Epithelial cell of proximal tubule (primary cell): ENCODE results near the gene ACER2. TPM values are rescaled to one million over a fixed set of nuclear protein-coding genes. Genes with fewer than 3 reads are reported as not detected.

Source experiments
- DNase-seq: peaks from one replicate; pipeline ENCODE4 v3.0.0-alpha.2; 2011; ENCODE audit warnings: low read depth
- H3K4me3 ChIP-seq: 2 replicates; pipeline ENCODE4 v1.5.1; 2011; ENCODE audit warnings: low read depth, mild to moderate bottlenecking, low read length
- total RNA-seq: library from RNA; depleted of rRNA; stranded (reverse); fragments of >200 nt; gene quantifications from 2 replicates; pipeline ENCODE4 v1.2.3, GENCODE V29; 2015
- TF ChIP-seq, protein P1 (sequence below): conservative IDR thresholded peaks from 2 replicates; pipeline ENCODE4 v1.5.1; 2012; ENCODE audit warnings: low read depth, mild to moderate bottlenecking, low read length

The ACER2 gene
- total RNA-seq, 1 donor from 2014 or later = 4.1 TPM

DNA sequence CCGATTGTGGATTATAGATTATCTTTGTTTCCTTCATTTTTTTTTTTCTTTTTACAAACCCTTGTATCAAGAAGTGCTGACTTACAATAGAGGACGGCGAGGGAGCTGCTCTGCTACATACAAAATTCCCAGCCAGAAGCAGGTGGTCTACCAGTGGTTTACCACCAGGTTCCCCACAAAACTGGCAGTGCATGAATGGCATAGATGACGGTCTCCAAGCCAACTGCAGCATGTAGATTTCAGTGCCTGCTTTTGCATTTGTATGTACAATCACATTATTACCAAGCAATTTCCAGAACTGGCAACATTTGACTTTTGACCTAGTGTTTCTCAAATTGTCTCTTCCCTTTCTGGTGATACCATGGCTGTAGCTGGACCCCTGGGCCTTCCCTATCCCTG is 84.0 kb downstream of the ACER2 start:
- DNase-seq = no peak
- H3K4me3 ChIP-seq = no peak overlapping the region
- TF ChIP-seq, protein P1, sequence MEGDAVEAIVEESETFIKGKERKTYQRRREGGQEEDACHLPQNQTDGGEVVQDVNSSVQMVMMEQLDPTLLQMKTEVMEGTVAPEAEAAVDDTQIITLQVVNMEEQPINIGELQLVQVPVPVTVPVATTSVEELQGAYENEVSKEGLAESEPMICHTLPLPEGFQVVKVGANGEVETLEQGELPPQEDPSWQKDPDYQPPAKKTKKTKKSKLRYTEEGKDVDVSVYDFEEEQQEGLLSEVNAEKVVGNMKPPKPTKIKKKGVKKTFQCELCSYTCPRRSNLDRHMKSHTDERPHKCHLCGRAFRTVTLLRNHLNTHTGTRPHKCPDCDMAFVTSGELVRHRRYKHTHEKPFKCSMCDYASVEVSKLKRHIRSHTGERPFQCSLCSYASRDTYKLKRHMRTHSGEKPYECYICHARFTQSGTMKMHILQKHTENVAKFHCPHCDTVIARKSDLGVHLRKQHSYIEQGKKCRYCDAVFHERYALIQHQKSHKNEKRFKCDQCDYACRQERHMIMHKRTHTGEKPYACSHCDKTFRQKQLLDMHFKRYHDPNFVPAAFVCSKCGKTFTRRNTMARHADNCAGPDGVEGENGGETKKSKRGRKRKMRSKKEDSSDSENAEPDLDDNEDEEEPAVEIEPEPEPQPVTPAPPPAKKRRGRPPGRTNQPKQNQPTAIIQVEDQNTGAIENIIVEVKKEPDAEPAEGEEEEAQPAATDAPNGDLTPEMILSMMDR = no peak

DNA sequence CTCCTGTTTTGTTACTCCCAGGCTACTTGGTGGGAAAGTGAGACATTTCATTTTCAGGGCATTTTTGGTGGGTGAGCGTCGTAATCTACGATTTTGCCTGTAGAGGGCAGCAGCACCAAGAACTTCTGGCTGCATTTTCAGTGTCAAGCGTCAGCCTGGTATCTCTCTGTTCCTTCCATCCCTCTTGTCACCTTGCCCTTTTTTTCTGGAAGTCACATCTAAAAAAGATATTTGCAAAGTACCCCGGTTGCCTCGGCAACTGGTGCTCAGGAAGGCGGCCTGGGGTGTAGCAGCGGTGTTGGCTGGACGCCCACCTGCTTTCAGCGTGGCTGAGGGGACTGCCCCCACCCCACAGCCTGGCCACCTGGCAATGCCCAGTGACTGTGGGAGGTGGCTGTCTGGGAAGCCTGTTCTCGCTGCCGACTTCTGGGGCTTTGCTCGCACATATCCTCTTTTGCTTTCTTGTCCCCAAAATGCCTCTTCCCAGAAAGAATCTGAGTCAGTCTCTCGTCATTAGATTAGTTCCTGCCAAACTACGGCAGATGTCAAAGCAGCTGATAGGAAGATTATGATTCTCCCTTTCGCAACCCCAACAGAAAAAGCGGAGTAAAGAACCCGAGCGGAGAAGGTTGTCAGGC is 84.5 kb downstream of the ACER2 start:
- no peak for DNase-seq
- TF ChIP-seq, protein P1 = peak; percentile 84
- no peak overlapping the region for H3K4me3 ChIP-seq

GRCh38 chr9:19493876-19494275 is 85.1 kb downstream of the ACER2 start:
- H3K4me3 ChIP-seq = no peak overlapping the region
- DNase-seq = no peak
- TF ChIP-seq, protein P1 = no peak

DNA sequence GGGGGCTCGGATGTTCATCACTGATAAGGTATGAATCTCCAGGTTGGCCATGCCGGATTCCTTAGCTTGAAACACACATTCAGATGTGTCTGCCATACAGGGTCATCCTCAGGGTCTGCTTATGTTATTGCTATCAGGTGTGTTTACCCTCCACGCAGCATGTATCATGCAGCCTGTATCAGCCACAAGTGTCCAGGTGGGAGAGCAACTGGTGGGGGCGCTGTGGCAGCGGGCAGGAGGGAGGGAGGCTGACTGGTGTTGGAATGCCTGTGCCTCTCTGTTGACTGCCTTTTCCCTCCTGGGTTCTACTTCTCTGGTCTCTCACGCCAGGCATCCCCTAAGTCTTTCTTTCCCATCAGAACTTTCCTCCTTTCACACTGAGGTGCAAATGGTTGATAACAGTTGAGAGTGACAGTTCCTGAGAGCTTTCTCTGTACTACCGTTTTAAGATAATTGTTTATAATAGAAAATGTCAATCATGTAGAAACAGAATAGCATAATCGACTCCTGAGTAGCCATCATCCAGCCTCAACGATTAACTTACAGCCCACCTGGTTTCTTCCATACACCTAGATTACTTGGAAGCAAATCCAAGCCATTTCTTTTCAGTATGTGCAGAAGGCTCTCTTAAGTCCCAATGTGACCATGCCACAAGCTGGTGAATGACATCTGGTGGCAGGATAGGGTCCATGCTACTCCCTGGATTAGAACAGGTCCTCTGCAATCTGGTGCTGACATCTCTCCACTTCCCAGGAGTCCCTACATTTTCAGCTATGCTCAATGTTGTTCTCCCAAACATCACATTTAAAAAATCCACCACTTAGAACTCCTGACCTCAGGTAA is 86.6 kb downstream of the ACER2 start:
- H3K4me3 ChIP-seq = no peak overlapping the region
- TF ChIP-seq, protein P1 = no peak
- DNase-seq = no peak

GRCh38 chr9:19496321-19497050 is 87.7 kb downstream of the ACER2 start:
- TF ChIP-seq, protein P1 = no peak
- no peak overlapping the region for H3K4me3 ChIP-seq
- no peak for DNase-seq

DNA sequence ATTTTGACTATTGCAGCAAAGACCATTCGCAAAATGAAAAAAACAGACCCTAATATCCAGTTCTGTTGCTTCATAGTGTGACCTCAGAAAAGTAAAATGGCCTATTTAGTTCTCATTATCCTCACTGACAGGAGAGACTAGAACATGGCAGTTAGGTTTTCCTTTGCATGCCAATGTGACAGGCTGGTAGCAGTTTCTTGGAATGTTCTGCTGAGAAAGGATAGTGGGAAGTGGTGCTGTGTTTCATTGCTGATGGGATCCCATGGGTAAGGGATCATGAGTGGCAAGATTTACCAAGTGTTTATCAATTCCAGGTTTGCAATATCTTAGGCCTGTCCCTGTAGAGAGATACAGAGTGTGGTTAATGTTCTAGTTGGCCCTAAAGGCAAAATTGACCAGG is 88.5 kb downstream of the ACER2 start:
- TF ChIP-seq, protein P1 = no peak
- no peak for DNase-seq
- no peak overlapping the region for H3K4me3 ChIP-seq
